AG04449 (cell line): Measurements from ENCODE around the gene ACBD6.
A peak's percentile ranks its signal among the peaks of the same experiment; 100 is the strongest.

Experiments
- CTCF ChIA-PET: fragments of 350-600 bp; formaldehyde crosslinking; extraction: SDS; loops from one replicate; lab custom pipeline; 2021; ENCODE audit warnings: antibody characterized with exemption; lab: Yijun Ruan, JAX
- POLR2A ChIA-PET: fragments of 400-600, 350-600 bp; formaldehyde crosslinking; extraction: SDS; loops from one replicate; lab custom pipeline; 2020; ENCODE audit warnings: antibody characterized with exemption, inconsistent platforms; lab: Yijun Ruan, JAX
- DNase-seq: peaks from one replicate; pipeline ENCODE4 v3.0.0-alpha.2; 2010; ENCODE audit warnings: low read depth, low spot score
- H3K4me3 ChIP-seq: 2 replicates; pipeline ENCODE4 v1.5.1; 2011; ENCODE audit warnings: low read depth, mild to moderate bottlenecking, control low read depth, low read length
- CTCF ChIP-seq: IDR thresholded peaks from one replicate; pipeline ENCODE4 v1.5.1; 2011; ENCODE audit warnings: mild to moderate bottlenecking, moderate library complexity, low read length, control low read depth, inconsistent platforms; ENCODE audit not compliant: insufficient read depth; ENCODE audit errors: missing control alignments

Gene ACBD6

GRCh38 chr1:180515364-180515763 lies 13.0 kb upstream of the ACBD6 start:
- no peak for TF ChIP-seq CTCF
- POLR2A ChIA-PET, result no interaction called here

GRCh38 chr1:180513531-180513930 lies 11.2 kb upstream of the ACBD6 start:
- POLR2A ChIA-PET, result no interaction called here

More at GRCh38 chr1:180515364-180515763, 13.0 kb upstream of the ACBD6 start:
- DNase-seq, result no peak
- CTCF ChIA-PET, result interaction anchor here (0.7 to 12.2 kb wide), 40 partner anchors 9 to 652 kb away, joined by 3 to 249 read pairs (median 4); partner anchors contain the start of gene ACBD6
- no peak overlapping the region for H3K4me3 ChIP-seq

DNA sequence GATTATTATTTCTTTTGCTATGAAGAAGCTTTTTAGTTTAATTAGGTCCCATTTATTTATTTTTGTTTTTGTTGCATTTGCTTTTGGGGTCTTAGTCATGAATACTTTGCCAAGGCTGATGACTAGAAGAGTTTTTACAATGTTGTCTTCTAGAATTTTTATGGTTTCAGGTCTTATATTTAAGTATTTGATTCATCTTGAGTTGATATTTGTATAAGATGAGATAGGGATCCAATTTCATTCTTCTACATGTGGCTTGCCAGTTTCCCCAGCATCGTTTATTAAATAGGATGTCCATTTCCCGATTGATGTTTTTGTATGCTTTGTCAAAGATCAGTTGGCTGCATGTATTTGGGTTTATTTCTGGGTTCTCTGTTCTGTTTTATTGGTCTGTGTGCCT lies 8.5 kb upstream of the ACBD6 start:
- H3K4me3 ChIP-seq, result no peak overlapping the region
- ChIA-PET CTCF (interaction anchor here (1.6 to 12.2 kb wide), 2 partner anchors 9 to 352 kb away, joined by 7 to 249 read pairs; no protein-coding TSS in a partner anchor), POLR2A (no interaction called here)
- TF ChIP-seq CTCF, result no peak
- DNase-seq, result no peak

More at GRCh38 chr1:180513531-180513930, 11.2 kb upstream of the ACBD6 start:
- DNase-seq, result no peak
- TF ChIP-seq CTCF, result no peak
- CTCF ChIA-PET, result interaction anchor here (0.6 to 12.2 kb wide), 8 partner anchors 10 to 653 kb away, joined by 3 to 249 read pairs (median 4); partner anchors contain the start of gene ACBD6
- H3K4me3 ChIP-seq, result no peak overlapping the region

GRCh38 chr1:180508725-180509097 lies 6.3 kb upstream of the ACBD6 start:
- ChIA-PET CTCF (interaction anchor here (1.1 kb wide), 2 partner anchors 352 to 354 kb away, joined by 3 read pairs; no protein-coding TSS in a partner anchor), POLR2A (no interaction called here)

GRCh38 chr1:180507795-180508724 lies 5.7 kb upstream of the ACBD6 start:
- no peak overlapping the region for H3K4me3 ChIP-seq
- ChIA-PET POLR2A (no interaction called here), CTCF (interaction anchor here (0.6 to 1.1 kb wide), 3 partner anchors 352 to 355 kb away, joined by 3 read pairs; no protein-coding TSS in a partner anchor)
- peak; percentile 6 for TF ChIP-seq CTCF
- DNase-seq, result no peak

More at GRCh38 chr1:180508725-180509097, 6.3 kb upstream of the ACBD6 start:
- no peak overlapping the region for H3K4me3 ChIP-seq
- no peak for DNase-seq
- TF ChIP-seq CTCF, result no peak
